A673 (cell line): ENCODE data around the gene SIAH2. TPM values are rescaled to one million over a fixed set of nuclear protein-coding genes. Genes with fewer than 3 reads are reported as not detected.

ENCODE experiments used
- BruUV-seq: library from RNA; stranded (reverse); fragments of 400-500 nt; replicated peaks from 2 replicates; lab custom pipeline; 2021; lab: Mats Ljungman, UMichigan
- CTCF ChIA-PET: fragments of 300-600 bp; sonication (Branson Sonifier 250); formaldehyde crosslinking; loops from one replicate; lab custom pipeline; 2022; ENCODE audit warnings: antibody characterized with exemption; lab: Charles Lee
- POLR2A ChIA-PET: fragments of 300-600 bp; sonication (Branson Sonifier 250); formaldehyde crosslinking; loops from one replicate; lab custom pipeline; 2022; ENCODE audit warnings: antibody characterized with exemption; ENCODE audit not compliant: low non-redundant PET; lab: Charles Lee
- DNase-seq: peaks from one replicate; pipeline ENCODE4 v3.0.0-alpha.2; 2015; ENCODE audit warnings: low spot score
- H3K27ac ChIP-seq: fragments of 200-600 bp; sonication (generic); 2 replicates; pipeline ENCODE4 v1.5.1; 2016; ENCODE audit warnings: mixed run types, low read depth, mild to moderate bottlenecking, mixed read lengths, antibody characterized with exemption, low read length; ENCODE audit not compliant: poor library complexity, severe bottlenecking
- H3K27me3 ChIP-seq: fragments of 200-600 bp; sonication (generic); replicated peaks from 2 replicates; pipeline ENCODE4 v1.6.1; 2017; ENCODE audit warnings: mixed run types, low read depth, mild to moderate bottlenecking, mixed read lengths, antibody characterized with exemption, low read length; ENCODE audit not compliant: insufficient read depth, poor library complexity
- H3K36me3 ChIP-seq: fragments of 200-600 bp; sonication (generic); 2 replicates; pipeline ENCODE4 v1.6.1; 2016; ENCODE audit warnings: mixed run types, mild to moderate bottlenecking, mixed read lengths, antibody characterized with exemption, low read length; ENCODE audit not compliant: insufficient read depth, poor library complexity, severe bottlenecking
- H3K4me1 ChIP-seq: fragments of 200-600 bp; sonication (generic); 2 replicates; pipeline ENCODE4 v1.6.1; 2017; ENCODE audit warnings: mixed run types, mild to moderate bottlenecking, mixed read lengths, antibody characterized with exemption, low read length; ENCODE audit not compliant: insufficient read depth, poor library complexity, severe bottlenecking
- H3K4me3 ChIP-seq: fragments of 200-600 bp; sonication (generic); 2 replicates; pipeline ENCODE4 v1.5.1; 2016; ENCODE audit warnings: low read depth, mixed run types, mild to moderate bottlenecking, mixed read lengths, low read length; ENCODE audit not compliant: poor library complexity, severe bottlenecking
- H3K9me3 ChIP-seq: fragments of 200-600 bp; sonication (generic); 2 replicates; pipeline ENCODE4 v1.6.1; 2016; ENCODE audit warnings: mixed run types, low read depth, mild to moderate bottlenecking, mixed read lengths, antibody characterized with exemption, low read length; ENCODE audit not compliant: poor library complexity, severe bottlenecking
- EZH2 ChIP-seq: fragments of 200-600 bp; sonication (generic); IDR thresholded peaks from 2 replicates; pipeline ENCODE4 v1.6.1; 2017; ENCODE audit warnings: borderline replicate concordance, low read depth, mild to moderate bottlenecking, mixed read lengths, antibody characterized with exemption, low read length; ENCODE audit not compliant: poor library complexity, severe bottlenecking
- intact Hi-C: fragments of 100-400 bp; cut with micrococcal nuclease; formaldehyde crosslinking; loops from one replicate; pipeline ENCODE4 v1.10.0; 2022; ENCODE audit not compliant: unreplicated experiment
- total RNA-seq: library from RNA; stranded (reverse); gene quantifications from 2 replicates; pipeline ENCODE4 v1.2.3, GENCODE V29; 2021
- TF ChIP-seq, protein P1 (sequence below): fragments of 300-800, 200-600 bp; sonication (generic); conservative IDR thresholded peaks from 2 replicates; pipeline ENCODE4 v1.5.1; 2017; ENCODE audit warnings: low read depth, mild to moderate bottlenecking, antibody characterized with exemption, low read length, moderate library complexity, mixed read lengths

Gene SIAH2
- total RNA-seq, 1 experiment from 2014 or later, result 26.8 TPM

DNA sequence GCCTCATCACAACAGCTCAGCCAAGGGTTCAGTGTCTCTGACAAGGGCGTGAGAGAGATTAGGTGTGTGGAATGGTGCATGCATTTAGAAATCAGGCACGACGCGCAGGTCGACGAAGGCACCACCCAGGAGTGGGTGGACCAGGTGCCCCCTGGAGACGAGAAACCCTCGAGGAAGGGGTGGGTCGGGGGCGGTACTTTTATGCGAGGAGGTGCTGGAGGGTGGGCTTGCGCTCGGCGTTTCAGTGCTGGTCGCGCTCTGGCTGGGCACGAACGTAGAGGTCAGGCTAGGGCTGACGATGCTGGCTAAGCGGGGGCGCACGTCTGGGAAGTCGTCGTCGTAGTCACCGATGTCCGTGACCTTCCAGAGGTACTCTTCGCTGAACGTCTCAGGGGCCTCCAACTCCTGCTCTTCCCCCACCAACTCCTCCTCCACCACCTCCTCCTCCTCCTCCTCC, 59.6 kb downstream of the SIAH2 start:
- TF ChIP-seq, protein P1, sequence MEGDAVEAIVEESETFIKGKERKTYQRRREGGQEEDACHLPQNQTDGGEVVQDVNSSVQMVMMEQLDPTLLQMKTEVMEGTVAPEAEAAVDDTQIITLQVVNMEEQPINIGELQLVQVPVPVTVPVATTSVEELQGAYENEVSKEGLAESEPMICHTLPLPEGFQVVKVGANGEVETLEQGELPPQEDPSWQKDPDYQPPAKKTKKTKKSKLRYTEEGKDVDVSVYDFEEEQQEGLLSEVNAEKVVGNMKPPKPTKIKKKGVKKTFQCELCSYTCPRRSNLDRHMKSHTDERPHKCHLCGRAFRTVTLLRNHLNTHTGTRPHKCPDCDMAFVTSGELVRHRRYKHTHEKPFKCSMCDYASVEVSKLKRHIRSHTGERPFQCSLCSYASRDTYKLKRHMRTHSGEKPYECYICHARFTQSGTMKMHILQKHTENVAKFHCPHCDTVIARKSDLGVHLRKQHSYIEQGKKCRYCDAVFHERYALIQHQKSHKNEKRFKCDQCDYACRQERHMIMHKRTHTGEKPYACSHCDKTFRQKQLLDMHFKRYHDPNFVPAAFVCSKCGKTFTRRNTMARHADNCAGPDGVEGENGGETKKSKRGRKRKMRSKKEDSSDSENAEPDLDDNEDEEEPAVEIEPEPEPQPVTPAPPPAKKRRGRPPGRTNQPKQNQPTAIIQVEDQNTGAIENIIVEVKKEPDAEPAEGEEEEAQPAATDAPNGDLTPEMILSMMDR, result no peak
- TF ChIP-seq EZH2, result no peak
- no peaks in the 10 kb centered on the region for H3K4me1 ChIP-seq
- H3K27me3 ChIP-seq, result no peaks in the 10 kb centered on the region
- BruUV-seq, result no TSS peak
- no peaks in the 10 kb centered on the region for H3K9me3 ChIP-seq
- ChIA-PET POLR2A (no interaction called here), CTCF (interaction anchor here (0.6 to 0.7 kb wide), 2 partner anchors 61 to 191 kb away, joined by 4 to 5 read pairs; no protein-coding TSS in a partner anchor)
- H3K36me3 ChIP-seq, result no peaks in the 10 kb centered on the region
- intact Hi-C loops, result loop anchor here (5.0 kb wide), 1 partner anchor 101 kb away; the partner anchor contains the start of gene SELENOT
- DNase-seq, result no peak
- peak overlapping the region; percentile 10 for H3K27ac ChIP-seq
- H3K4me3 ChIP-seq, result peak overlapping the region; percentile 61

DNA sequence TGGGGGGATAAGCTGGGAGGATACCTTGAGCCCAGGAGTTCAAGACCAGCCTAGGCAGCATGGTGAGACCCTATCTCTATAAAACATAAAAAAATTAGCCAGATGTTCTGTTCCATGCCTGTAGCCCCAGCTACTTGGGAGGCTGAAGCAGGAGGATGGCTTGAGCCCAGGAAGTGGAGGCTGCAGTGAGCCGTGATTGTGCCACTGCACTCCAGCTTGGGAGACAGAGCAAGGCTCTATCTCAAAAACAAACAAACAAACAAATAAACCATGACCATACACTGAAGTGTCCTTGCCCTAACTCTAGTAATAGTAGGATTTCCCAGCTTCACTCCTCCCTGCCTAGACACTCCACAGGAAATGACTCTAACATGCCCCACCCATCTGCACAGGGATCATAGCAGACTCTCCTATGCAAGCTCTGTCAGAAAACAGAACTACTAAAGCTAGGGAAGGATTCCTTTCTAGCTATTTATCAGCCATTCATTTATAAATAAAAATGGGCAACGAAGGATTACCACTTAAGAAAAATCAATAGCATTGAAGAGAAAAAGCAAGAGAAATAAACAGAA, 63.8 kb downstream of the SIAH2 start:
- Histone ChIP-seq H3K4me3 (no peak overlapping the region), H3K36me3 (no peaks in the 10 kb centered on the region), H3K27ac (no peak overlapping the region), H3K27me3 (no peaks in the 10 kb centered on the region), H3K4me1 (no peaks in the 10 kb centered on the region), H3K9me3 (no peaks in the 10 kb centered on the region)
- CTCF ChIA-PET, result no interaction called here
- BruUV-seq, result no TSS peak
- intact Hi-C loops, result no loop called here
- DNase-seq, result peak; percentile 24
- TF ChIP-seq EZH2, result no peak
- TF ChIP-seq, protein P1, result no peak
- POLR2A ChIA-PET, result no interaction called here

DNA sequence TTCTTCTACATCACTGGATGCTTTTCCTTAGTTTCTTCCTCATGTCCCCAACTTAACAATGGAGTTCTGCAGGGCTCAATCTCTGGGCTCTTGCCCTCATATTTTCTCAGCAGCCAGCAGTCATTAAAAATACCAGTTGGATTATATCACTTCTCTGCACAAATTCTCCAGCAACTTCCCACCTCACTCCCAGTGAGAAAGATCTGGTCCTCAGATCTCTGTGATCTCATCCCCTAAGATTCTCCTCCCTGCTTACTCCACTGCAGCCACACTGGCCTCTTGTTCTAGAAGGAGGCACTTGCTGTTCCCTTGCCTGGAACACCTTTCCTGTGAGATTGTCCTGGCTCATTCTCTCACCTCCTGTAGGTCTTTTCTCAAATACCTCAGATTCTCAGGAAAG, 65.3 kb downstream of the SIAH2 start:
- H3K27me3 ChIP-seq, result no peaks in the 10 kb centered on the region
- intact Hi-C loops, result no loop called here
- no peaks in the 10 kb centered on the region for H3K36me3 ChIP-seq
- DNase-seq, result no peak
- no peak overlapping the region for H3K27ac ChIP-seq
- H3K4me3 ChIP-seq, result no peak overlapping the region
- H3K9me3 ChIP-seq, result peaks cover 8% of the 10 kb centered on the region
- ChIA-PET POLR2A (no interaction called here), CTCF (no interaction called here)
- no TSS peak for BruUV-seq
- no peaks in the 10 kb centered on the region for H3K4me1 ChIP-seq
- no peak for TF ChIP-seq EZH2
- TF ChIP-seq, protein P1, result no peak
